GM13976 (cell line): Measurements from ENCODE around the gene TRPM2.
A peak's percentile ranks its signal among the peaks of the same experiment; 100 is the strongest.

Experiments
- DNase-seq: peaks from one replicate; pipeline ENCODE4 v3.0.0; 2012; ENCODE audit warnings: low spot score
- in situ Hi-C: fragments of 300-500 bp; cut with MboI; formaldehyde crosslinking; loops from one replicate; pipeline ENCODE4 v1.12.0; 2022; ENCODE audit warnings: low sequenced_read_pairs, mixed read lengths, inconsistent platforms; ENCODE audit not compliant: unreplicated experiment
- TF ChIP-seq, protein P1 (sequence below): IDR thresholded peaks from 2 replicates; pipeline ENCODE4 v1.5.1; 2012; ENCODE audit warnings: borderline replicate concordance, mild to moderate bottlenecking; ENCODE audit not compliant: insufficient read depth; ENCODE audit errors: extremely low read depth, missing control alignments, control extremely low read depth

Gene TRPM2

DNA sequence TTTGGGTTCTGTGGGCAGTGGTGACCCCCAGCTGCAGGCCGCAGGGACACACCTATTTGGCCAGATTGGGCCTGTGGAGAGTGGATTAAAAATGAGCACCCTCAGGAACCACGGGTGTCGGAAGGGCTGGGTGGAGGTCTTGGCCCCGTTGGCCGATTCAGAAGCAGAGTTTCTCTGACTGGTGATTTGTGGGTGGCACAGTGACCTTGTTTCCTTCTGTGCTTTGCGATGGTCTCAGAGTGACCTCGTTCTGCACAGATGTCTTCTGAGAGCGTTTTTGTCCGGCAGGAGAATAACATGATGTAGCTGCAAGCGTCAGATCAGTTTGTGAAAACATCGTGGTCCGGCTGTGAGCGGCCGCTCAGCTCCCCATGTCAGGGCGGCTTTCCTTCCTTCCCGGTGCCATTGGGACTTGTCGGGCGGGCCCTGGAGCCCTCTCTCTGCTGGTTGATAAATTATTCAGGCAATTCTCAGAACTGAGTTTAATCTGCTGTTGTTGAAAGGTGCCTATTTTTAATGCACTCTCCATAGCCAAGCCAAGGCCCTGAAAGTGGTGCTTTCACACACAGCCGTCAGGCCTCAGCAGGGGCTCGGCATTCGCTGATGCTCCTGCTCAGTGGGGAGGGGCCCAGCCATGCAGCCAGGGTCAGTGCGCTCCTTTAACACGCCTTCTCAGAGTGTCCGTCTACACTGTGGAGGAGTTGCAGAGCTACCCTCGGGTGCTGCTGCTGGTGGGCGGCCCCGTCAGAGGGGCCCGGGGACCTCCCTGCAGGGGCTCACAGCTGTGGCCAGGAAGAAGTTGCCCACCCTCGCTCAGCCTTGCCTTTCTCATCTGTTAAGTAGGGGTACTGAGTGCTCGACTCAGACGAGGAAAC is 26.8 kb downstream of the TRPM2 start:
- DNase-seq = no peak
- TF ChIP-seq, protein P1, sequence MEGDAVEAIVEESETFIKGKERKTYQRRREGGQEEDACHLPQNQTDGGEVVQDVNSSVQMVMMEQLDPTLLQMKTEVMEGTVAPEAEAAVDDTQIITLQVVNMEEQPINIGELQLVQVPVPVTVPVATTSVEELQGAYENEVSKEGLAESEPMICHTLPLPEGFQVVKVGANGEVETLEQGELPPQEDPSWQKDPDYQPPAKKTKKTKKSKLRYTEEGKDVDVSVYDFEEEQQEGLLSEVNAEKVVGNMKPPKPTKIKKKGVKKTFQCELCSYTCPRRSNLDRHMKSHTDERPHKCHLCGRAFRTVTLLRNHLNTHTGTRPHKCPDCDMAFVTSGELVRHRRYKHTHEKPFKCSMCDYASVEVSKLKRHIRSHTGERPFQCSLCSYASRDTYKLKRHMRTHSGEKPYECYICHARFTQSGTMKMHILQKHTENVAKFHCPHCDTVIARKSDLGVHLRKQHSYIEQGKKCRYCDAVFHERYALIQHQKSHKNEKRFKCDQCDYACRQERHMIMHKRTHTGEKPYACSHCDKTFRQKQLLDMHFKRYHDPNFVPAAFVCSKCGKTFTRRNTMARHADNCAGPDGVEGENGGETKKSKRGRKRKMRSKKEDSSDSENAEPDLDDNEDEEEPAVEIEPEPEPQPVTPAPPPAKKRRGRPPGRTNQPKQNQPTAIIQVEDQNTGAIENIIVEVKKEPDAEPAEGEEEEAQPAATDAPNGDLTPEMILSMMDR = no peak
- in situ Hi-C loops = no loop called here

DNA sequence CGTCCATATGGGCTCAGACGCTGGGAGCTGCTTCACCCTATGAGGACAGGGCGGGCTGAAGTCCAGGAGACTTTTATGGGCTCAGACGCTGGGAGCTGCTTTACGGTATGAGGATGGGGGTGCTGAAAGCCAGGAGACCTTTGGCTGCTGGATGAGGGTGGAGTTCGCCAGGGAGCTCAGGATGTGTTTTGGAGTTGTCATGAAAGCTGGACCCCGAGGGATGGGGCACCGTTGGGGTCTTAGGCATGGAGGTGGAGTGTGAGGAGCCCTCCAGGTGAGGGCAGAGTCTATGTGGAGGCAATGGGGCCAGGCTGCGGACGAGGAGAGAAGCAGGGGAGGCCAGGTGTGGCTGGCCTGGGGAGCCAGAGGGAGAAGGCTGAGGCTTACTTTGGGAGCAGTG is 27.5 kb downstream of the TRPM2 start:
- TF ChIP-seq, protein P1 = no peak
- DNase-seq = peak; percentile 17
- in situ Hi-C loops = no loop called here

DNA sequence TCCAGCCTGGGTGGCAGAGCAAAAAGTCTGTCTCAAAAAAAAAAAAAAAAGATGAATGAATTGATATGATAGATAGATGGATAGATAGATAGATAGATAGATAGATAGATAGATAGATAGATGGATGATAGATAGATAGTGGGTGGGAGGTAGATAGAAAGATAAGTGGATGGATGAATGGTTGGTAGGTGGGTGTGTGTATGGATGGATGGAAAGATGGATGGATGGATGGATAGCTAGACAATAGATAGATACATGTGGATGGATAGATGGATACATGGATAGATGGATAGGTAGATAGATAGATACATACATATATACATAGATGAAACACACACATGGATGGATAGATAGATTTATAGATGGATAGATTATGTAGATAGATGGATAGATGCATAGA is 28.5 kb downstream of the TRPM2 start:
- DNase-seq = no peak
- in situ Hi-C loops = no loop called here

DNA sequence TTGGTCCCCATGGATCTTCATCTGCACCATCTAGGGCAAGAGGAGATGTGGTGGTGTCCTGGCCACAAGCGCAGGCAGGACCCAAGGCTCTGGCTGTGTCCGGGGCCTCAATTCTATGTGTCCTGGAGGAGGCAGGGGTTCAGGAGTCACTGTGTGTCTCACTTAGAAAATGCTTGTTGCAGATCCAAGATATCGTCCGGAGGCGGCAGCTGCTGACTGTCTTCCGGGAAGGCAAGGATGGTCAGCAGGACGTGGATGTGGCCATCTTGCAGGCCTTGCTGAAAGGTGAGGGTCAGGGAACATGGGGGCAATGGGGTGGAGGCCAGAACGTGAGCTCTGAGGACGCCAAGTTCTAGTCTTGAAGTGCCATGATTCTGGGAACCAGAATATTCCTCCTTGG is 29.1 kb downstream of the TRPM2 start:
- DNase-seq = no peak
- TF ChIP-seq, protein P1 = no peak
- in situ Hi-C loops = no loop called here

More for the DNA sequence above, 28.5 kb downstream of the TRPM2 start:
- TF ChIP-seq, protein P1 = no peak

DNA sequence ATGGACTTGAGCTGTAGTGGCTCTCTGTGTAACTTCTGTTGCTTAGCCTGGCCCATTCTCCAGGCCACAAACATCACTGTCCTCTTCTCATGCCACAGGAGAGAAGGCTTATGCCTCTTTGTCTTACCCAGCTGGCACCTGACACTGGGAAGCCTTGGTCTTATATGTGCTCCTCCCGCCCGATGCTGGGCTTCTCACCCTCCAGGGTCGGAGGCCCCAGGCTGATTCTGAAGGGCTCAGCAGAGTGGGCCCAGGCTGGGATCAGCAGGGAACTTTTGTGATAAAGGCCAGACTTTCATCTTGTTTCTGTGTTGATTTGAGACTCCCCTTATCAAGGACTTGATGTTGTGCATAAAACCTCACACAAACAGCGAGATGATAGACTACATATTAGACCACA is 29.8 kb downstream of the TRPM2 start:
- no peak for DNase-seq
- TF ChIP-seq, protein P1 = no peak
- in situ Hi-C loops = no loop called here

DNA sequence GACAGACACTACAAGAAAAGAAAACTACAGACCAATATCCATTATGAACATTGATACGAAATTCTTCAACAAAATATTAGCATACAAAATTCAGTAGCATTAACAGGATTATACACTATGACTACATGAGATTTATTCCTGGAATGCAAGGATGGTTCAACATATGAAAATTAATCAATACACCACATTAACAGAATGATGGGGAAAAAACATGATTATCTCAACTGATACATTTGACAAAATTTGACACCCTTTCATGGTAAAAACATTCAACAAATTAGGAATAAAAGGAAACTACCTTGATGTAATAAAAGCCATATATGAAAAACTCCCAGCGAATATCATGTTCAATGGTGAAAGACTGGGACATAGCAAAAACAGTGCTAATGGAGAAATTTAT is 31.5 kb downstream of the TRPM2 start:
- DNase-seq = no peak
- in situ Hi-C loops = no loop called here
- TF ChIP-seq, protein P1 = no peak
